ENCODE data around the gene CHRM5.

The CHRM5 gene

GRCh38 chr15:33968821-33969220, 524 bp downstream of the CHRM5 start:
- no peak for TF ChIP-seq TOX (CRISPR knock-in tag; IDR thresholded peaks at IDR 0.05; ENCODE audit: borderline replicate concordance)
- no peak for TF ChIP-seq ARNTL (CRISPR knock-in tag; IDR thresholded peaks at IDR 0.05; ENCODE audit: borderline replicate concordance, low read depth)
- ATAC-seq: no peak

GRCh38 chr15:33971811-33972210, 3.5 kb downstream of the CHRM5 start:
- no peak for ATAC-seq

More at GRCh38 chr15:33971811-33972210, 3.5 kb downstream of the CHRM5 start:
- TF ChIP-seq ESRRG (CRISPR knock-in tag; IDR thresholded peaks at IDR 0.05): no peak
- no peak for TF ChIP-seq ARNTL (CRISPR knock-in tag; IDR thresholded peaks at IDR 0.05; ENCODE audit: borderline replicate concordance, low read depth)
- TF ChIP-seq RARB (CRISPR knock-in tag; IDR thresholded peaks at IDR 0.05): no peak
- TF ChIP-seq PPARA (CRISPR knock-in tag; IDR thresholded peaks at IDR 0.05; ENCODE audit: borderline replicate concordance): no peak
- TF ChIP-seq TCF4 (CRISPR knock-in tag; IDR thresholded peaks at IDR 0.05; ENCODE audit: borderline replicate concordance): no peak
- no peak for TF ChIP-seq SNAI2 (CRISPR knock-in tag; IDR thresholded peaks at IDR 0.05)
- TF ChIP-seq GLIS3 (CRISPR knock-in tag; IDR thresholded peaks at IDR 0.05): no peak
- no peak for TF ChIP-seq BACH2 (CRISPR knock-in tag; IDR thresholded peaks at IDR 0.05; ENCODE audit: borderline replicate concordance)
- no peak for TF ChIP-seq POU6F1 (CRISPR knock-in tag; IDR thresholded peaks at IDR 0.05; ENCODE audit: borderline replicate concordance, low read depth)
- TF ChIP-seq CSRNP3 (CRISPR knock-in tag; IDR thresholded peaks at IDR 0.05): no peak
- TF ChIP-seq CSDC2 (CRISPR knock-in tag; IDR thresholded peaks at IDR 0.05): no peak
- TF ChIP-seq ZNF565 (CRISPR knock-in tag; conservative IDR thresholded peaks at IDR 0.05; ENCODE audit: low read depth): no peak
- TF ChIP-seq PATZ1 (CRISPR knock-in tag; IDR thresholded peaks at IDR 0.05; ENCODE audit: borderline replicate concordance): no peak
- TF ChIP-seq TOX (CRISPR knock-in tag; IDR thresholded peaks at IDR 0.05; ENCODE audit: borderline replicate concordance): no peak
- TF ChIP-seq ZNF8 (CRISPR knock-in tag; IDR thresholded peaks at IDR 0.05): no peak
- TF ChIP-seq TSHZ2 (CRISPR knock-in tag; IDR thresholded peaks at IDR 0.05): no peak
- no peak for TF ChIP-seq OSR1 (CRISPR knock-in tag; IDR thresholded peaks at IDR 0.05)
- TF ChIP-seq ZFP30 (CRISPR knock-in tag; IDR thresholded peaks at IDR 0.05): no peak
- TF ChIP-seq ISL1 (CRISPR knock-in tag; IDR thresholded peaks at IDR 0.05): no peak
- no peak for TF ChIP-seq CREB5 (CRISPR knock-in tag; IDR thresholded peaks at IDR 0.05; ENCODE audit: low read depth)

Data from SK-N-SH treated with all-trans-retinoic acid at 6 μM for 48 hours (cell line).